Measurements from ENCODE around the gene MUC5B. TPM values are rescaled to one million over a fixed set of nuclear protein-coding genes. Genes with fewer than 3 reads are reported as not detected.

The MUC5B gene
- total RNA-seq, 1 experiment from 2014 or later, result 1.6 TPM

DNA sequence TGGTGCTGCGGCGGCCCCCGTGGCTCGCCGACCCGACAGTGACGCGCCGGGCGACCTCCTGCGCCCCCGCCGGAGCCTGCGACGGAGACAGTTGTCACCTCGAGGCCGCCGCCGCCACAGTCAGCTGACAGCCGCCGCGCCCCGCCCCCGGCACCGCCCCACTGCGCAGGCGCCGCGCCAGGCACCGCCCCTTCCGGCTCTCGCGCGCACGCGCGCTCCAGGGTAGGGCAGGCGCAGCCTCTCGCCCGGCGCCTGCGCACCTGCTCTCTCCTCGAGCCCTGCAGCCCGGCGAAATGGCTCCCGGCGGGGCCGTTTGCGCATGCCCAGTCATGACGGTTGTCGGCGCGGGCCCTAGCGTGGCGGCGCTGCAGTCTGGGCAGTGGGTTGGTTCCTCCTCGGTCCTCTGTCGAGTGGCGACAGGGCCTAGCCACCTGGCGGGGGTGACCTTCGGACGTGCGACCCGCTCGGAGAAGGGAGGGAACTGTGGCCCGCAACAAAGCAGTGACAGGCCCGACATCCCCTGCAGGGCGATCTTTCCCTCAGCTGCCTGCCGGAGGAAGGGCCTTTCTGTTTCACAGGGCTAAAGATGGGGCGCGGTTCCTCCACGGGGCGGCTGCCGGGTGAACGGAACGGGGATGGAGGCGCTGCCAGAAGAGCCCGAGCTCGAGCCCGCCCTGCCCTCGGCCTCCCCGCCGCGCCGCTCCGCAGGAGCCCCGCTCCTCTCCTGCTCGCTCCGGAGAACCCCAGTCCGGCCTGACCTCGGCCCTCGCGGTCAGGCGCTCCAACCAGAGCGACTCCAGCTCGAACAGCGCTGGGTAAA is 86.8 kb downstream of the MUC5B start, which contains the start of gene TOLLIP (continued):
- TF ChIP-seq, protein P1, sequence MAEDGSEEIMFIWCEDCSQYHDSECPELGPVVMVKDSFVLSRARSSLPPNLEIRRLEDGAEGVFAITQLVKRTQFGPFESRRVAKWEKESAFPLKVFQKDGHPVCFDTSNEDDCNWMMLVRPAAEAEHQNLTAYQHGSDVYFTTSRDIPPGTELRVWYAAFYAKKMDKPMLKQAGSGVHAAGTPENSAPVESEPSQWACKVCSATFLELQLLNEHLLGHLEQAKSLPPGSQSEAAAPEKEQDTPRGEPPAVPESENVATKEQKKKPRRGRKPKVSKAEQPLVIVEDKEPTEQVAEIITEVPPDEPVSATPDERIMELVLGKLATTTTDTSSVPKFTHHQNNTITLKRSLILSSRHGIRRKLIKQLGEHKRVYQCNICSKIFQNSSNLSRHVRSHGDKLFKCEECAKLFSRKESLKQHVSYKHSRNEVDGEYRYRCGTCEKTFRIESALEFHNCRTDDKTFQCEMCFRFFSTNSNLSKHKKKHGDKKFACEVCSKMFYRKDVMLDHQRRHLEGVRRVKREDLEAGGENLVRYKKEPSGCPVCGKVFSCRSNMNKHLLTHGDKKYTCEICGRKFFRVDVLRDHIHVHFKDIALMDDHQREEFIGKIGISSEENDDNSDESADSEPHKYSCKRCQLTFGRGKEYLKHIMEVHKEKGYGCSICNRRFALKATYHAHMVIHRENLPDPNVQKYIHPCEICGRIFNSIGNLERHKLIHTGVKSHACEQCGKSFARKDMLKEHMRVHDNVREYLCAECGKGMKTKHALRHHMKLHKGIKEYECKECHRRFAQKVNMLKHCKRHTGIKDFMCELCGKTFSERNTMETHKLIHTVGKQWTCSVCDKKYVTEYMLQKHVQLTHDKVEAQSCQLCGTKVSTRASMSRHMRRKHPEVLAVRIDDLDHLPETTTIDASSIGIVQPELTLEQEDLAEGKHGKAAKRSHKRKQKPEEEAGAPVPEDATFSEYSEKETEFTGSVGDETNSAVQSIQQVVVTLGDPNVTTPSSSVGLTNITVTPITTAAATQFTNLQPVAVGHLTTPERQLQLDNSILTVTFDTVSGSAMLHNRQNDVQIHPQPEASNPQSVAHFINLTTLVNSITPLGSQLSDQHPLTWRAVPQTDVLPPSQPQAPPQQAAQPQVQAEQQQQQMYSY (CRISPR knock-in tag; IDR thresholded peaks at IDR 0.05), result no peak
- TF ChIP-seq SOX15 (CRISPR knock-in tag; IDR thresholded peaks at IDR 0.05), result no peak
- TF ChIP-seq RELA (CRISPR knock-in tag; IDR thresholded peaks at IDR 0.05; ENCODE audit: borderline replicate concordance), result 0 out of 2 replicates have a peak, but pooled peaks have one; percentile 56
- TF ChIP-seq, protein P2, sequence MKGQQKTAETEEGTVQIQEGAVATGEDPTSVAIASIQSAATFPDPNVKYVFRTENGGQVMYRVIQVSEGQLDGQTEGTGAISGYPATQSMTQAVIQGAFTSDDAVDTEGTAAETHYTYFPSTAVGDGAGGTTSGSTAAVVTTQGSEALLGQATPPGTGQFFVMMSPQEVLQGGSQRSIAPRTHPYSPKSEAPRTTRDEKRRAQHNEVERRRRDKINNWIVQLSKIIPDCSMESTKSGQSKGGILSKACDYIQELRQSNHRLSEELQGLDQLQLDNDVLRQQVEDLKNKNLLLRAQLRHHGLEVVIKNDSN (CRISPR knock-in tag; IDR thresholded peaks at IDR 0.05), result peak; percentile 64; the same call in 1 of the 2 replicates
- TF ChIP-seq CREB1 (CRISPR knock-in tag; IDR thresholded peaks at IDR 0.05), result 0 out of 2 replicates have a peak, but pooled peaks have one; percentile 40
- 0 out of 2 replicates have a peak, but pooled peaks have one; percentile 27 for TF ChIP-seq JUN (CRISPR knock-in tag; IDR thresholded peaks at IDR 0.05)
- TF ChIP-seq OVOL2 (CRISPR knock-in tag; IDR thresholded peaks at IDR 0.05; ENCODE audit: borderline replicate concordance), result no peak
- TF ChIP-seq, protein P3, sequence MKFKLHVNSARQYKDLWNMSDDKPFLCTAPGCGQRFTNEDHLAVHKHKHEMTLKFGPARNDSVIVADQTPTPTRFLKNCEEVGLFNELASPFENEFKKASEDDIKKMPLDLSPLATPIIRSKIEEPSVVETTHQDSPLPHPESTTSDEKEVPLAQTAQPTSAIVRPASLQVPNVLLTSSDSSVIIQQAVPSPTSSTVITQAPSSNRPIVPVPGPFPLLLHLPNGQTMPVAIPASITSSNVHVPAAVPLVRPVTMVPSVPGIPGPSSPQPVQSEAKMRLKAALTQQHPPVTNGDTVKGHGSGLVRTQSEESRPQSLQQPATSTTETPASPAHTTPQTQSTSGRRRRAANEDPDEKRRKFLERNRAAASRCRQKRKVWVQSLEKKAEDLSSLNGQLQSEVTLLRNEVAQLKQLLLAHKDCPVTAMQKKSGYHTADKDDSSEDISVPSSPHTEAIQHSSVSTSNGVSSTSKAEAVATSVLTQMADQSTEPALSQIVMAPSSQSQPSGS (CRISPR knock-in tag; IDR thresholded peaks at IDR 0.05; ENCODE audit: borderline replicate concordance, low read depth), result no peak
- no peak for TF ChIP-seq SMAD4 (CRISPR knock-in tag; IDR thresholded peaks at IDR 0.05)
- no peak for TF ChIP-seq ZNF263 (CRISPR knock-in tag; IDR thresholded peaks at IDR 0.05; ENCODE audit: low read depth)
- TF ChIP-seq GRHL2 (CRISPR knock-in tag; IDR thresholded peaks at IDR 0.05; ENCODE audit: insufficient replicate concordance, severe bottlenecking), result no peak
- TF ChIP-seq, protein P4, sequence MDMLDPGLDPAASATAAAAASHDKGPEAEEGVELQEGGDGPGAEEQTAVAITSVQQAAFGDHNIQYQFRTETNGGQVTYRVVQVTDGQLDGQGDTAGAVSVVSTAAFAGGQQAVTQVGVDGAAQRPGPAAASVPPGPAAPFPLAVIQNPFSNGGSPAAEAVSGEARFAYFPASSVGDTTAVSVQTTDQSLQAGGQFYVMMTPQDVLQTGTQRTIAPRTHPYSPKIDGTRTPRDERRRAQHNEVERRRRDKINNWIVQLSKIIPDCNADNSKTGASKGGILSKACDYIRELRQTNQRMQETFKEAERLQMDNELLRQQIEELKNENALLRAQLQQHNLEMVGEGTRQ (CRISPR knock-in tag; IDR thresholded peaks at IDR 0.05), result peak; percentile 90
- TF ChIP-seq ESRRA (CRISPR knock-in tag; IDR thresholded peaks at IDR 0.05; ENCODE audit: borderline replicate concordance), result peak; percentile 76; the same call in 1 of the 2 replicates
- TF ChIP-seq NFE2L1 (CRISPR knock-in tag; IDR thresholded peaks at IDR 0.05), result peak; percentile 62; the same call in 1 of the 2 replicates
- TF ChIP-seq CBFB (CRISPR knock-in tag; IDR thresholded peaks at IDR 0.05; ENCODE audit: low read depth), result no peak
- TF ChIP-seq, protein P5, sequence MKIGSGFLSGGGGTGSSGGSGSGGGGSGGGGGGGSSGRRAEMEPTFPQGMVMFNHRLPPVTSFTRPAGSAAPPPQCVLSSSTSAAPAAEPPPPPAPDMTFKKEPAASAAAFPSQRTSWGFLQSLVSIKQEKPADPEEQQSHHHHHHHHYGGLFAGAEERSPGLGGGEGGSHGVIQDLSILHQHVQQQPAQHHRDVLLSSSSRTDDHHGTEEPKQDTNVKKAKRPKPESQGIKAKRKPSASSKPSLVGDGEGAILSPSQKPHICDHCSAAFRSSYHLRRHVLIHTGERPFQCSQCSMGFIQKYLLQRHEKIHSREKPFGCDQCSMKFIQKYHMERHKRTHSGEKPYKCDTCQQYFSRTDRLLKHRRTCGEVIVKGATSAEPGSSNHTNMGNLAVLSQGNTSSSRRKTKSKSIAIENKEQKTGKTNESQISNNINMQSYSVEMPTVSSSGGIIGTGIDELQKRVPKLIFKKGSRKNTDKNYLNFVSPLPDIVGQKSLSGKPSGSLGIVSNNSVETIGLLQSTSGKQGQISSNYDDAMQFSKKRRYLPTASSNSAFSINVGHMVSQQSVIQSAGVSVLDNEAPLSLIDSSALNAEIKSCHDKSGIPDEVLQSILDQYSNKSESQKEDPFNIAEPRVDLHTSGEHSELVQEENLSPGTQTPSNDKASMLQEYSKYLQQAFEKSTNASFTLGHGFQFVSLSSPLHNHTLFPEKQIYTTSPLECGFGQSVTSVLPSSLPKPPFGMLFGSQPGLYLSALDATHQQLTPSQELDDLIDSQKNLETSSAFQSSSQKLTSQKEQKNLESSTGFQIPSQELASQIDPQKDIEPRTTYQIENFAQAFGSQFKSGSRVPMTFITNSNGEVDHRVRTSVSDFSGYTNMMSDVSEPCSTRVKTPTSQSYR (CRISPR knock-in tag; IDR thresholded peaks at IDR 0.05), result peak; percentile 73; the same call in 1 of the 2 replicates
- TF ChIP-seq, protein P6, sequence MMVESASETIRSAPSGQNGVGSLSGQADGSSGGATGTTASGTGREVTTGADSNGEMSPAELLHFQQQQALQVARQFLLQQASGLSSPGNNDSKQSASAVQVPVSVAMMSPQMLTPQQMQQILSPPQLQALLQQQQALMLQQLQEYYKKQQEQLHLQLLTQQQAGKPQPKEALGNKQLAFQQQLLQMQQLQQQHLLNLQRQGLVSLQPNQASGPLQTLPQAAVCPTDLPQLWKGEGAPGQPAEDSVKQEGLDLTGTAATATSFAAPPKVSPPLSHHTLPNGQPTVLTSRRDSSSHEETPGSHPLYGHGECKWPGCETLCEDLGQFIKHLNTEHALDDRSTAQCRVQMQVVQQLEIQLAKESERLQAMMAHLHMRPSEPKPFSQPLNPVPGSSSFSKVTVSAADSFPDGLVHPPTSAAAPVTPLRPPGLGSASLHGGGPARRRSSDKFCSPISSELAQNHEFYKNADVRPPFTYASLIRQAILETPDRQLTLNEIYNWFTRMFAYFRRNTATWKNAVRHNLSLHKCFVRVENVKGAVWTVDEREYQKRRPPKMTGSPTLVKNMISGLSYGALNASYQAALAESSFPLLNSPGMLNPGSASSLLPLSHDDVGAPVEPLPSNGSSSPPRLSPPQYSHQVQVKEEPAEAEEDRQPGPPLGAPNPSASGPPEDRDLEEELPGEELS (CRISPR knock-in tag; IDR thresholded peaks at IDR 0.05), result no peak
- TF ChIP-seq ZNF138 (CRISPR knock-in tag; conservative IDR thresholded peaks at IDR 0.05), result no peak
- TF ChIP-seq NR1H2 (CRISPR knock-in tag; IDR thresholded peaks at IDR 0.05), result peak; percentile 42; the same call in 1 of the 2 replicates
- TF ChIP-seq, protein P7, sequence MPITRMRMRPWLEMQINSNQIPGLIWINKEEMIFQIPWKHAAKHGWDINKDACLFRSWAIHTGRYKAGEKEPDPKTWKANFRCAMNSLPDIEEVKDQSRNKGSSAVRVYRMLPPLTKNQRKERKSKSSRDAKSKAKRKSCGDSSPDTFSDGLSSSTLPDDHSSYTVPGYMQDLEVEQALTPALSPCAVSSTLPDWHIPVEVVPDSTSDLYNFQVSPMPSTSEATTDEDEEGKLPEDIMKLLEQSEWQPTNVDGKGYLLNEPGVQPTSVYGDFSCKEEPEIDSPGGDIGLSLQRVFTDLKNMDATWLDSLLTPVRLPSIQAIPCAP (CRISPR knock-in tag; IDR thresholded peaks at IDR 0.05), result peak; percentile 34; the same call in 1 of the 2 replicates
- no peak for TF ChIP-seq FOXK1 (CRISPR knock-in tag; IDR thresholded peaks at IDR 0.05)
- no peak for TF ChIP-seq RORB (CRISPR knock-in tag; IDR thresholded peaks at IDR 0.05)
- peak; percentile 72 for TF ChIP-seq NR2C2 (CRISPR knock-in tag; IDR thresholded peaks at IDR 0.05)
- no peak for TF ChIP-seq TEAD4 (CRISPR knock-in tag; IDR thresholded peaks at IDR 0.05)
- TF ChIP-seq, protein P8, sequence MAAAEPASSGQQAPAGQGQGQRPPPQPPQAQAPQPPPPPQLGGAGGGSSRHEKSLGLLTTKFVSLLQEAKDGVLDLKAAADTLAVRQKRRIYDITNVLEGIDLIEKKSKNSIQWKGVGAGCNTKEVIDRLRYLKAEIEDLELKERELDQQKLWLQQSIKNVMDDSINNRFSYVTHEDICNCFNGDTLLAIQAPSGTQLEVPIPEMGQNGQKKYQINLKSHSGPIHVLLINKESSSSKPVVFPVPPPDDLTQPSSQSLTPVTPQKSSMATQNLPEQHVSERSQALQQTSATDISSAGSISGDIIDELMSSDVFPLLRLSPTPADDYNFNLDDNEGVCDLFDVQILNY (CRISPR knock-in tag; IDR thresholded peaks at IDR 0.05), result peak; percentile 45

Measured in WTC11 (cell line).